Hematopoietic multipotent progenitor cell (in vitro differentiated cells): ENCODE data around the gene TTC27. TPM values are rescaled to one million over a fixed set of nuclear protein-coding genes. Genes with fewer than 3 reads are reported as not detected.

Experiments
- small RNA-seq: library from RNA; depleted of rRNA; stranded (forward); fragments of <200 nt; gene quantifications from one replicate; pipeline ENCODE3, GENCODE V24; 2012
- total RNA-seq: library from RNA; depleted of rRNA; stranded (reverse); fragments of >200 nt; gene quantifications from one replicate; pipeline ENCODE4 v1.2.3, GENCODE V29; 2012

The TTC27 gene
- total RNA-seq, 1 donor = 17.5 TPM

Small RNAs within 50 kb of the gene (small RNA-seq; reads per million reads assigned to genes)
- not detected for gene MIR4765
